Smooth muscle cell of trachea (primary cell): ENCODE measurements around the gene TNIP2. TPM values are rescaled to one million over a fixed set of nuclear protein-coding genes. Genes with fewer than 3 reads are reported as not detected.

ENCODE experiments used
- total RNA-seq: library from RNA; depleted of rRNA; stranded (reverse); fragments of >200 nt; gene quantifications from 2 replicates; pipeline ENCODE4 v1.2.1, GENCODE V29; 2014

The TNIP2 gene, protein sequence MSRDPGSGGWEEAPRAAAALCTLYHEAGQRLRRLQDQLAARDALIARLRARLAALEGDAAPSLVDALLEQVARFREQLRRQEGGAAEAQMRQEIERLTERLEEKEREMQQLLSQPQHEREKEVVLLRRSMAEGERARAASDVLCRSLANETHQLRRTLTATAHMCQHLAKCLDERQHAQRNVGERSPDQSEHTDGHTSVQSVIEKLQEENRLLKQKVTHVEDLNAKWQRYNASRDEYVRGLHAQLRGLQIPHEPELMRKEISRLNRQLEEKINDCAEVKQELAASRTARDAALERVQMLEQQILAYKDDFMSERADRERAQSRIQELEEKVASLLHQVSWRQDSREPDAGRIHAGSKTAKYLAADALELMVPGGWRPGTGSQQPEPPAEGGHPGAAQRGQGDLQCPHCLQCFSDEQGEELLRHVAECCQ
- 49.6 and 51.8 TPM in 2 replicates for total RNA-seq

DNA sequence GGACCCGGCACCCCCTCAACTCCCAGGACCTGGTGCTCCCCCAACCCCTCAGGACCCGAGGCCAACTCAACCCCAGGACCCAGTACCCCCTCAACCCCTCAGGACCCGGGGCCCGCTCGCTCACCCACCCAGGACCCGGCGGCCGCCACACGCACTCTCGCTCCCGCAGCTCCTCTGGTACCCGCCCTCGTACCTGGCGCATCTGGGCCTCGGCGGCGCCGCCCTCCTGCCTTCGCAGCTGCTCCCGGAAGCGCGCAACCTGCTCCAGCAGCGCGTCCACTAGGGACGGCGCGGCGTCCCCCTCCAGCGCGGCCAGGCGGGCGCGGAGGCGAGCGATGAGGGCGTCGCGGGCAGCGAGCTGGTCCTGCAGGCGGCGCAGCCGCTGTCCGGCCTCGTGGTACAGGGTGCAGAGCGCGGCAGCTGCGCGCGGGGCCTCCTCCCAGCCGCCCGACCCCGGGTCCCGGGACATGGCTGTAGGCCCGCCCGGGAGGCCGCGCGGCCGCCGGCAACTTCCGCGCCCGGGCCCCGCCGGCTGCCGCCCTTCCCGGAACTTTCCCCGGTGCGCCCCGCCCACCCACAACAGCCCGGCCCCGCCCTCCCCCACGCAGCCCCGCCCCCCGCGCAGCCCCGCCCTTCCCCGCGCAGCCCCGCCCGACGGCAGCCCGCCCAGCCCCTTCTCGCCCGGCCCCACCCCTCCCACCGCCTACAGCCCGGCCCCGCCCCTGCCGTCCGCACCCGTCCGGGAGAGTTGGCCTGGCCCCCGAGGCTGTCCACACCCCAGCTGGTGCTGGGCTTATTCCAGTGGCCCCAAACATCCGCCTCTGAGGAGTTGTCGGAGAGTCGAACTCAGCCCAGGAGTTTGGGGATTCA, at the start of gene TNIP2:
Gene TNIP2, minus strand, starts transcription at position 516 of the 870 bp plus-strand sequence. Its CDS starts 47 bp downstream, at position 469.

DNA sequence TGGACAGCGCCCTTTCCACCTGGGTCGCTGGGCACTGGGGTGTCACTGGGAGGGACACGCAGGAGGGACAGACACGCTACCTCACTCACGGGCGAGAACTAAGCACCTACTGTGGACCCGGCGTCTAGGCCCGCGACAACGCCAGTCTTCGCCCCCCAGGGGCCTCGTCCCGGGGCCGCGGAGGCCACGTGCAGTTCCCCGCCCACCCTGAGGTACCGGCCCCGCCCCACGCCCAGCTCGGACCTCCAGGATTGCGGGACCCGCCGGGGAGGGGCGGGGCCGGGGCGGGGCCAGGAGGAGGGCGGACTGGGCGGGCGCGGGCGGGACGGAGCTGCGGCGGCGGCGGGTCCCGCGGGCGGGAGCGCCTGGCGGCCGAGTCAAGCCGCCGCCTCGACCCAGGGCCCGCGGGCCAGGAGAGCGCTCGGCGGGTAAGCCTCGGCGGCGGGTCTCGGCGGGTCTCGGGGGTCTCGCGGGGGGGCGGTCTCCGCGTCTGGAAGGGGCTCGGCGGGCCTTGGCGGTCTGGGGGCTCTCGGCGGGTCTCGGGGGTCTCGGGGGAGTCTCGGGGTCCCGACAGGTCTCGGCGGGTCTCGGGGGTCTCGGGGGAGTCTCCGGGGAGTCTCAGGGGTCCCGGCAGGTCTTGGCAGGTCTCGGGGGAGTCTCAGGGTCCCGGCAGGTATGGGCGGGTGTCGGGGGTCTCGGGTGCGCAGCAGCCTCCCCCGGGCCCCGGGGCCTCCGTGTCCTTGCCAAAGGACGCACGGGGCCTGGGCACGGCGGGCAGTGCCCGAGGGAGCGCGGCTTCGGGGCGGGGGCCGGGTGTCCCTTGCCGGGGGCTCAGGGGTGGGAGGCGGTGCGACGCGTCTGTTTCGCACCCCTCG, 36.8 kb upstream of the TNIP2 start, which contains the start of gene SH3BP2:
Gene SH3BP2, plus strand, starts transcription at position 375 of the 875 bp plus-strand sequence. CDS start 27,533 bp downstream, outside the sequence.

Other genes starting within 250 kb of the TNIP2 start
- 14.4 and 15.1 TPM in 2 replicates for gene FAM193A, start 219.7 kb downstream of the TNIP2 start, total RNA-seq
- 14.1 and 22.2 TPM in 2 replicates for gene SH3BP2, start 36.7 kb upstream of the TNIP2 start, total RNA-seq
- gene ADD1, start 87.5 kb upstream of the TNIP2 start, total RNA-seq = 191 and 201 TPM in 2 replicates
- gene NOP14, start 207.1 kb upstream of the TNIP2 start, total RNA-seq = 18.0 and 18.6 TPM in 2 replicates
- gene GRK4, start 207.2 kb upstream of the TNIP2 start, total RNA-seq = 6.0 and 8.6 TPM in 2 replicates